Gastrocnemius medialis (tissue), 4 donors: ENCODE measurements around the gene EFCAB9.

Source experiments
- POLR2A ChIP-seq, 2 donors: fragments of 450-650 bp; IDR thresholded peaks; one replicate each; pipeline ENCODE4 v1.6.1; 2017; ENCODE audit warnings: antibody characterized with exemption in 2 of 2, mild to moderate bottlenecking in 2 of 2, moderate library complexity in 2 of 2
- TF ChIP-seq, protein P1 (sequence below), 5 experiments: fragments of 450-650 bp in 3 of 5; fragments of 200-600 bp in 2 of 5; sonication (generic) in 2 of 5; IDR thresholded peaks in 4 of 5; conservative IDR thresholded peaks in 1 of 5; 1 replicate in 4 of 5; 2 replicates in 1 of 5; pipeline ENCODE4 v1.5.1; 2016 to 2019; ENCODE audit warnings: antibody characterized with exemption in 5 of 5, mild to moderate bottlenecking in 3 of 5, moderate library complexity in 3 of 5

DNA sequence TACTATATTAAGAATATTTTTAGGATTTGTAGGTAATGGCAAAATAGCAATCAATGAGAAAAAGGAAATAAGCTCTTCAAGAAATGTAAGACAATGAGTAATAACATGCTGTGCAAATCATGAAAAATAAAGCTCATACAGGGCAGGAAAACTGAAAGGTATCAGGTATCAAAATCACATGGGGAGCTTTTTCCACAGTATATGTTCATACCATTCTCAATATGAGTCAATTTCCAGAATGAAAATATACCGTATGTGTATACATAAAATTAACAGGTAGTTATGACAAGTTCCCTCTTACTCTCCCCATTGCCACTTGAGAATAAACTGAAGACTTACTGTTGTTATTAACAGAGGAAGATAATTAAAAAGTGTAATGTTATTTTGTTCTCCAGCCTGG, 35.9 kb downstream of the EFCAB9 start:
- TF ChIP-seq, protein P1, sequence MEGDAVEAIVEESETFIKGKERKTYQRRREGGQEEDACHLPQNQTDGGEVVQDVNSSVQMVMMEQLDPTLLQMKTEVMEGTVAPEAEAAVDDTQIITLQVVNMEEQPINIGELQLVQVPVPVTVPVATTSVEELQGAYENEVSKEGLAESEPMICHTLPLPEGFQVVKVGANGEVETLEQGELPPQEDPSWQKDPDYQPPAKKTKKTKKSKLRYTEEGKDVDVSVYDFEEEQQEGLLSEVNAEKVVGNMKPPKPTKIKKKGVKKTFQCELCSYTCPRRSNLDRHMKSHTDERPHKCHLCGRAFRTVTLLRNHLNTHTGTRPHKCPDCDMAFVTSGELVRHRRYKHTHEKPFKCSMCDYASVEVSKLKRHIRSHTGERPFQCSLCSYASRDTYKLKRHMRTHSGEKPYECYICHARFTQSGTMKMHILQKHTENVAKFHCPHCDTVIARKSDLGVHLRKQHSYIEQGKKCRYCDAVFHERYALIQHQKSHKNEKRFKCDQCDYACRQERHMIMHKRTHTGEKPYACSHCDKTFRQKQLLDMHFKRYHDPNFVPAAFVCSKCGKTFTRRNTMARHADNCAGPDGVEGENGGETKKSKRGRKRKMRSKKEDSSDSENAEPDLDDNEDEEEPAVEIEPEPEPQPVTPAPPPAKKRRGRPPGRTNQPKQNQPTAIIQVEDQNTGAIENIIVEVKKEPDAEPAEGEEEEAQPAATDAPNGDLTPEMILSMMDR (IDR thresholded peaks at IDR 0.05 in 4 of 5, conservative IDR thresholded peaks at IDR 0.05 in 1 of 5): no peak
- TF ChIP-seq POLR2A (IDR thresholded peaks at IDR 0.05): no peak
